T47D (cell line): ENCODE measurements around the gene IL13RA2.

Source experiments
- DNase-seq, 2 experiments: peaks; one replicate each; pipeline versions ENCODE4 v3.0.0 to v3.0.0-alpha.2; 2011 to 2012; ENCODE audit warnings: low read depth in 1 of 2, low spot score in 1 of 2
- JUND ChIP-seq: IDR thresholded peaks from 2 replicates; pipeline ENCODE4 v1.6.1; 2012; ENCODE audit warnings: low read depth
- in situ Hi-C: cut with HindIII; loops from 2 replicates; pipeline ENCODE4 v1.10.0; 2016; ENCODE audit warnings: low sequenced_read_pairs, low pct_unique_long_range_greater_than_20kb

IL13RA2 gene

GRCh38 chrX:115017455-115017854 lies at the start of gene IL13RA2:
TSS of gene IL13RA2 (minus strand) at chrX:115017616. CDS start at chrX:115017269, 347 bp downstream.
- TF ChIP-seq JUND = no peak
- in situ Hi-C loops = no loop called here
- DNase-seq = peak in 1 of 2 experiments; percentile 4

- no peak for DNase-seq
- no peak for TF ChIP-seq JUND
- in situ Hi-C loops = no loop called here
Measured at GRCh38 chrX:115065304-115065703, 47.9 kb upstream of the IL13RA2 start.

DNA sequence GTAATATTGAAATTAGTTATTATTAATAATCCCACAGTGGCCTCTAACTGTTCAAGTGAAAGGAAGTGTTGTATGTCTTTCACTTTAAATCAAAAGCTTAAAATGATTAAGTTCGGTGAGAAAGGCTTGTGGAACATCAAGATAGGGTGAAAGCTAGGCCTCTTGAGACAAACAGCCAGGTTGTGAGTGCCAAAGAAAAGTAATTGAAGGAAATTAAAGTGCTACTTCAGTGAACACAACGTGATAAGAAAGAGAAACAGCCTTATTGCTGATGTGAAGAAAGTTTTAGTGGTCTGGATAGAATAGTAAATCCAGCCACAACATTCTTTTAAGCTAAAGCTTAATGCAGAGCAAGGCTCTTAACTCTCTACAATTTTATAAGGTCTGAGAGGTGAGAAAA lies 42.6 kb upstream of the IL13RA2 start:
- no peak for DNase-seq
- in situ Hi-C loops = no loop called here
- no peak for TF ChIP-seq JUND

DNA sequence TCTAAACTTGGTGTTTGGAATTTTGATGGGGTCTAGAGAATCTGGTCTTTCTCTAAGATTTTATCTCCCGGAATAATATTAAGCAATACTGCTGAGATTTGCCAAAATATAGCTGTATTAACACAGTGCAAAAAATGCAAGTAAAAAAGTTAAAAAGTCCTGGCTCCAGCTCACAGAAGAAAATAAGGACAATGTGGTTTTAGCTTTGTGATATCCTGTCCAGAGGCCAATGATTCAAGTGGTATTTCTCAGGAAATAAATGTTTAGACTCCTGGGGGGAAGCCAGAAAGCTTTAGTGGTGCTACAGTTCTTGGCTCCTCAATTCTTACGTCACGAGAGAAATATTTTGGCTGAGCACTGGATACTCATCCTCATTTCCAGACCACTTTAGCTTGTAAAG lies 40.9 kb upstream of the IL13RA2 start:
- TF ChIP-seq JUND = no peak
- DNase-seq = no peak
- in situ Hi-C loops = no loop called here

DNA sequence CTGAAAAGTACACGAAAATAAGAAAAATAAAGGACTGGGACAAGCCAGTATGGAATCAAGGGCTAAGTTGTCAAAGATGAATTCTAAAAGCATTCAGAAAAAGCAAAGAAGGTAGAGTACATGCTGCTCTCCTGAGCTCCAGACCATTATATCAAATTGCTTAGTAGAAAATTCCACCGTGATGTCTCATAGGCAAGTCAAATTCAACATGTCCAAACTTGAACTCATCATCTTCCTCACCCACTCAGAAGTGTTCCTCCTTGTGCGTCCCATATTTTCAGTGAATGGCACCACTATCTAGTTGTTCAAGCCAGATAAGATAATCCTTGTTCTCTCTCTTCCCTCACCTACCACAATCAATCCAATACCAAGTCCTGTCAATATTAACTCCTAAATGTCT lies 37.5 kb upstream of the IL13RA2 start:
- TF ChIP-seq JUND = no peak
- DNase-seq = no peak
- in situ Hi-C loops = no loop called here

DNA sequence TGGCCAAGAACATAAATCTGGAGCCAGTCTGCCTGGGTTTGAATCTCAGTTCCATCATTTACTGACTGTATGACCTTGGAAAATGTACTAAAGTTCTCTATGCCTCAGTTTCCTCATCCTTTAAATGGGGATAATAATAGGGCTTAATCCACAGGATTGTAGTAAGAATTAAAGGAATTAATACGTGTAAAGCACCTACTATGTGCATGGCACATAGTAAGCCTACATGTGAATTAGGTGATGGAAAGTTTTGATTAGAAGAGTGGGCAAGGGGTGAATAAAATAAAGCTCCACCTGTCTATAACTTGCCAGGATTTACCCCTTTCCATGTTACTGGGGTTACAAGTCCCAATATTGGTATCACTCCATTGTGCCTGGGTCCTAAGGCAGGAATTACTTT lies 35.8 kb upstream of the IL13RA2 start:
- DNase-seq = no peak
- TF ChIP-seq JUND = no peak
- in situ Hi-C loops = no loop called here

GRCh38 chrX:115047715-115048114 lies 30.3 kb upstream of the IL13RA2 start:
- in situ Hi-C loops = no loop called here
- no peak for TF ChIP-seq JUND
- DNase-seq = no peak

DNA sequence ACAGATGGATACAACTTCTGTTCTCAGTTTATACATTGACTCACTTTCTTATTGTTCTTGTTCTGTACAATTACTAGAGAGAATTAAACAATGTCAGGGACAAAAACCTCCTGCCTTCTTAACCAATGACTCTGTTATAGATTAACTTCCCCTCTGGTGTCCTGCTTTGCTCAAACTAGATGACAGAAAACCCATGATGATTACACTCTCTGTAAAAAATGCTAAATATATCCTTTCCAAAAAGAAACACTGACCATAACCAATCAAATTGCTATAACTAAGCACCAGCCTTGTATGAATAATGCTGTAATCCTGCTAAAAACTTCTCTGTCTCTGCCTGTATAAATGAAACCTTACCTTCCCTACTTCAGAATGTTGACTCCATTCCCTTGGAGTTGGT lies 29.8 kb upstream of the IL13RA2 start:
- no peak for TF ChIP-seq JUND
- no peak for DNase-seq
- in situ Hi-C loops = no loop called here

DNA sequence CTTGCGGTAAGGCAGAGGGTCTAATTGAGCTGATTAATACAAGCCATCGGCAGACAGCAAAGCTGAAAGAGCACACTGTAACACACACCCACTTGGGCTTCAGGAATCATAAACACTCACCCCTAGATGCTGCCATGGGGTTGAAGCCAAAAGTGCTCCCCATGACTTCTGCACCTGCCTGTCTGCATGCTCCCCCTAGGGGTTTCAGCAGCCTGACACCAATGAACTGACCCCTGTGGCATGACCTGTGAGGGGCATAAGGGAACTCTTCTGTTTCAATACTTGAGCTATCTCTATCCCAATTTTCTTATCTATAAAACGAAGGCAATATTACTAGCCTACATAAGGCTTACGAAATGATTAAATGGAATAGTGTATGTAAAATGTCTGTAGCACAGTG lies 23.0 kb upstream of the IL13RA2 start:
- no peak for DNase-seq
- TF ChIP-seq JUND = no peak
- in situ Hi-C loops = no loop called here

DNA sequence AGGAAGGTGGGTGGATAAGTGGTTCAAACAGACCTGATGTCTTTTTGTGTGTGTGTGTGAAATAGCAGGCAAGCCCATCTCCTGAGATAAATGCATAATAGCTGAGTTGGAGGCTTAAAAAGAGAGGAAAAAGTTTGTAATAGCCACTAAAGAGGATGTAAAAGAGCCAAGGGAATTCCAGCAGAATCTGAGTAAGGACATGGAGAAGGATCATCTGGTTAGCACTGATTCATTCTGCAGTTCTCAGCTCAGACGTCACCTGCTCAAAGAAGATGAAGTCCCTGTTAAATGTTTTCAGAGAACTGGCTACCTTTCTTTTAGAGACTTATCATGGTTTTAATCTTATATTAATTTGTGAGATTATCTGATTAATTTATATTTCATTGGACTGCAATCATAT lies 21.0 kb upstream of the IL13RA2 start:
- no peak for DNase-seq
- no peak for TF ChIP-seq JUND
- in situ Hi-C loops = no loop called here

- in situ Hi-C loops = no loop called here
- TF ChIP-seq JUND = no peak
- DNase-seq = no peak
Measured at GRCh38 chrX:115036029-115036428, 18.6 kb upstream of the IL13RA2 start.

DNA sequence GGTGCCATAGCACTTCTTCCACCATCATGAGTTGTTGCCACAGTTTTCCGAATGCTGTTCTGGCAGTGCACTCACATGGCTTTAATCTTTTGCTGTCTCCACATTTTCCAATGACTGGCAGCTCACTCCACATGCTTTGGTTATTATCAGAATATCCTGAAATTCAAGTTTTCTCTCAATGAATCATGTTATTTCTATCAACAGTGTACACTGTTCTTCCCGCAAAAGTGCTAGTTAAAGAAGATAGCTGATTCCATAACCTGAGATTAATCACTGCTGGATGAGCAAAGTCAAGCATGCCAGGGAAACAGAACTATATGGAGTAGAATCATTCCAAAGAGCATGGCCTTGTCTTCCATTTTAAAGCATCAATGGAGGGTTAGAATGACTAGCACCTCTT lies 14.6 kb upstream of the IL13RA2 start:
- no peak for TF ChIP-seq JUND
- in situ Hi-C loops = no loop called here
- no peak for DNase-seq

DNA sequence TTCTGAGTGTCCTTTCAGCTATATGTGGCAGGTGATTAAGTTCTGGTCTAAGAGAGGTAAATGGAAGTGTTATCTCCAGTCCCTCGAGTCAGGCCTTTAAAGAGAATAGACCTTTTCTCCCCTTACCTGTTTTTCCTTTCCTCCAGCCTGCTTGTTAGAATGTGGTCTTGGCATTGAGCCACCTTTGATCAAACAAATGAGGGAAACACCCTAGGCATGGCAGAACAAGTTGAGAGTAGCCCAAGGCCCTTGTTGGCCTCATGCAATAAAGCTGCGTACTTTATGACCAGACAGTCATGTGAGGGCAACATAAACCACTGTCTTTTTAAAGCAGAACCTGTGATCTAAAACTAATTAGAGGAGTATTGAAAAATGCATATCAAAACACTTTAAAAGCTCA lies 13.2 kb upstream of the IL13RA2 start:
- DNase-seq = peak in 1 of 2 experiments; percentile 53
- in situ Hi-C loops = no loop called here
- no peak for TF ChIP-seq JUND

DNA sequence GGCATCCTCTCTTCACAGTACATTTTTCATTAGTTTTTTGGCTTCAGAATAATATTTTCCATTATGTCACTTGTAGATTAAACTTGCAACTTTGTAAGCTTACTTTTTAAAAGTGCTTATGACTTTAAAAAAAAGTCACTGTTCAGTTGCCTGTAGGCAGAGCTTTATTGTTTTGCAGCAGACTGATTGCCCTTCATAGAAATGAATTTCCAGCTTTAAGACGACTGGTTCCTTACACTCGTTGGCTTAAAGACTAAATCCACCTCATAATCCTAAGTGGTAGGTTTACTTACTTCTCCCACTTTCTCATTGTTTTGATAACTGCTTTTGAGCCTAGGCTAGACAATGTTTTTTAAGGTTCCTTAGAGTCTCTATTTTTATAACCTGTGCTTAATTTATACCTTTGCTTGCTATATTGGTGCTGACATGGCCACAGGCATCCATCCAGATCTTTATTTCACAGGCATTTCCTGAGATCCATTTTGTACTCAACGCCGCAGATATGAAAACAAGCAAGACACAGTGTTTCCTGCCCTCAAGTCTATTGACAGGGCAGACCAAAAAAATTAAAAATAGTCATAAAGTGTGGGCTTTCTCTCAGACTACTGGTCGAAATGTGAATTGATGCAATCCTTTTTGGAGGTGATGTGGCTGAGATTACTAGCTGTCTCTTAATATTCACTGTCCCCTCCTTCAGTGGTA lies 12.6 kb upstream of the IL13RA2 start:
- in situ Hi-C loops = no loop called here
- no peak for DNase-seq
- TF ChIP-seq JUND = no peak
